ENCODE data around the gene GNB1L.

GNB1L gene

GRCh38 chr22:19775496-19776325, 79.0 kb downstream of the GNB1L start:
- DNase-seq (ENCODE audit: low read depth), result no peak

DNA sequence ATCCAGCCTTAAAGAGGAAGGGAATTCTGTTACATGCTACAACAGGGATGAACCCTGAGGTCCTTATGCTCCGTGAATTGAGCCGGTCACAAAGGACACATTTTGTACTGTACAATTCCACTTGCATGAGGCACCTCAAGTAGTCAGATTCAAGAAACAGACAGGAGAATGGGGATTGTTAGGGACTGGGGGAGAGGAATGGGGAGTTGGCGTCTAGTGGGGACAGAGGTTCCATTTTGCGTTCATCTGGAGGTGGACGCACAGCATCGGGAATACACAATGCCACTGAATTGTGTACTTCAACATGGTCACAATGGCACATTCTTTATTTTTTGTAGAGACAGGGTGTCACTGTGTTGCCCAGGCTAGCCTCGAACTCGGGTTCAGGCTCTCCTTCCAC, 80.0 kb downstream of the GNB1L start:
- DNase-seq (ENCODE audit: low read depth), result no peak

DNA sequence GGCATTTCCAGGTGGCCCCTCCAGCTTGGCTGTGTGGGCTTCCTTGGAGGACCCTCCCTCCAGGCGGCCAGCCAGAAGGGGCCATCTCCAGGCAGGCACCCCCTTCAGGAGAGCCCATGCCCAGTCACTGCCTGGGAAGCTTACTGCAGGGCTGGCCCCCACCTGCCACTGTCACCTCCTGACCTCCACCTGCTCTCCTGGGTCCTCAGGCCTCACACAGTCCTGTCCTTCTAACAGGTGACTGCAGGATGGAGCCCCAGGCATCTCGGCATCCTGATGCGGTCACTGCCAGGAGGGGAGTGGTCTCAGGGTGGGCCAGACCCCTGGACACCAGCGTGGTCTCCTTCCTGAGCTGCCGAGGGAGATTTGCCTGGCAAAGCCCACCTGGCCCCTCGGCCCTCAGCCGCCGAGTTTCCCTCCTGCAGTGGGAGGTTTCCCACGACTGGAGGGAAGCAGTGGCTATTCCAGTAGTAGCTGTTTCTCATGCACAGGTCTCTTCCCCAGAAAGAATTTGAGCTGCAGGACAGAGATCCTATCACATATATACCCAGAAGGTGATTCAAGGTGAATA, 81.1 kb downstream of the GNB1L start:
- DNase-seq (ENCODE audit: low read depth), result no peak

DNA sequence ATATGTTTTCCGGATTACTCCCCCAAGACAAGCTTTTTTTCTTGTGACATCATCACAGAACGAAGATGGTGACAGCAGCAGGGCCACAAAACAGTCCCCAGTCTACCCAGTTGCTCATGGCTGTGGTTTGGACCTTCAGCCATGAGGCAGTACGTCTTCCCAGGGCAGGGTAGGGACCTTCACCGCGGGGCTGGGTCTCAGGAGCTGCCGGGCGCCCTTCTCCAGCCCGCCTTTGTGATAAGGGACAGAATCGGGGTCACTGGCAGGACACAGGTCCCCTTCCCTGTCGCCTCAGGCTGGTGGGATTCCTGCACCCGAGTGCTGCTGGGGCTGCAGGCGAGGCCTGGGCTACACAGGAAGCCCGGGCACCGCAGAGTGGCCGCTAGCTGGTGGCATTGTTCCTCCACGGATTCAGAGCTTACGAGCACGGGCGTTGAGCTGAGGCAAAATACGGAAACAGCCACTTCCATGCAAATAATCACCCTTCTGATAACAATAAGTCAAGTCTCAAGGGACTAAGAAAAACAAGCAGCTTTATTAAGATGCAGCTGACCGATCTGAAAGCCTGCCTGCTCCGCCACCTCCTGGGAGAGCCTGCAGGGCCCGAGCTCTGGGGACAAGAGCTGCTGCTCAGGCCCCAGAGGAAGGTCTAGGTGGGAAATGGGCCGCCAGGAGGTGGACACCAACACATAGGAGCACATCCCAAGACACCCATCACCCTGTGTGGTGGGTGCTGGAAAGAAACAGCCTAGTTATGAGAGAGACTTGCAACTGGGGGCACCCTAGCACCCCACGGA, 81.8 kb downstream of the GNB1L start:
- no peak for DNase-seq (ENCODE audit: low read depth)

DNA sequence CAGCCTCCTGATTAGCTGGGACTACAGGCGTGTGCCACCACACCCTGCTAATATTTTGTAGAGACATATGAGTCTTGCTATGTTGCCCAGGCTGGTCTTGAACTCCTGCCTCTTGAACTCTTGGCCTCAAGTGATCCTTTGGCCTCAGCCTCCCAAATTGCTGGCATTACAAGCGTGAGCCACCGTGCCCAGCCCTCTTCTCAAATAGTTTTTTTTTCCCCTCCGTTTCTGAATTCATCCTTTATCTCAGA, 82.3 kb downstream of the GNB1L start:
- no peak for DNase-seq (ENCODE audit: low read depth)

DNA sequence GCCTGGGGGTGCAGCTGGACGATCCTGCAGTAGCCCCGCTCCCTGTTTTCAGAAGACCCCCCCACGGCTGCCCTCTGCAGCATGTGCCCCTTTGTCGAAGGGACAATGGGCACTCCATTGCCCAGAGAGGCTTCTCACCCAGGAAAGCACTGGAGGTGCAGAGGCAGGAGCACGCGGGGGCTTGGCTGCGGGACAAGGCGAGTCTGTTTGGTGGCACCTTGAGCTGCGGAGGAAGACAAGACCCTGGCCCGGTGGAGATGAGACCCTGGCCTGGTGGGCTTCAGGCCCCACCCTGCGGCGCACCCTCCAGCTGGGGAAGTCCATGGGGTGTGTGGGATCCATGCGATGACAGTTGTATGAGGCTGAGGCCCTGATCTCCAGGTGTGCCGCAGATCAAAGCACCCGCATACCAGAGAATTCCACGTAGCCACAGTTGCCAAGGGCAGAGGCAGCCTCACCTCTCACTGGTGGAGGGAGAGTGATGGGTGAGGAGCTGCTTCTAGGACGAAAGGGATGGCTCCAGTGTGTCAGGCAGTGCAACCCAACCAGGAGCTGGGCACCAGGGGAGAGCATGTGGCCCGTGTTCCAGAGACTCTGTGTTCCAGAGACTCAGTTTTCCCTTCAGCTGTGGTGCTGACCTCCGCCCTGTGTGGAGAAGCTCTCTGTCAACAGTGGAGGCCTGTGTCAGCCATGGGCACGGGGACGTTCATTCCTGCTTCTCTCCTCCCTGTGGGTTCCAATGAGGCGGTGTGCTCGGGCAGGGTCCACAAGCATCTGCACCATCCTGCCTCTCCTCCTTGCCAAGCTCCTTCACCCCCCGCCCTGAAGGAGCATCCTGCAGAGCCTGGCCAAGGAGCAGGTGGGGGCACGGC, 84.1 kb downstream of the GNB1L start:
- no peak for DNase-seq (ENCODE audit: low read depth)

DNA sequence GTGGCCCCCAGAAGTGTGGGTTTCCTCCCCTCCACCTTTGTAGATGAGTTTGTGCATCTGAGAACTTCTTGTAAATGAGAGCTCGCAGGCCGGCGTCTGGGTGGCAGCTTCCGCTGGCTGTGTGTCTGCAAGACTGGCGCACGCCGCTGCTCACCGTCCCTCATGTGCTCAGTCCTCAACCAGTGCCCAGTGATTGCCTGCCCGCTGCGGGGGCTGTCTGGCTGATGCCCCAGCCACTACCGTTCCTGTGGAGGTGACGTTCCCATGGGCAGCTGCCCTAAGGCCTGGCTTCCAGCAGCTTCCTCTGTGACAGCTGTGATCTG, 85.3 kb downstream of the GNB1L start:
- DNase-seq (ENCODE audit: low read depth), result no peak

DNA sequence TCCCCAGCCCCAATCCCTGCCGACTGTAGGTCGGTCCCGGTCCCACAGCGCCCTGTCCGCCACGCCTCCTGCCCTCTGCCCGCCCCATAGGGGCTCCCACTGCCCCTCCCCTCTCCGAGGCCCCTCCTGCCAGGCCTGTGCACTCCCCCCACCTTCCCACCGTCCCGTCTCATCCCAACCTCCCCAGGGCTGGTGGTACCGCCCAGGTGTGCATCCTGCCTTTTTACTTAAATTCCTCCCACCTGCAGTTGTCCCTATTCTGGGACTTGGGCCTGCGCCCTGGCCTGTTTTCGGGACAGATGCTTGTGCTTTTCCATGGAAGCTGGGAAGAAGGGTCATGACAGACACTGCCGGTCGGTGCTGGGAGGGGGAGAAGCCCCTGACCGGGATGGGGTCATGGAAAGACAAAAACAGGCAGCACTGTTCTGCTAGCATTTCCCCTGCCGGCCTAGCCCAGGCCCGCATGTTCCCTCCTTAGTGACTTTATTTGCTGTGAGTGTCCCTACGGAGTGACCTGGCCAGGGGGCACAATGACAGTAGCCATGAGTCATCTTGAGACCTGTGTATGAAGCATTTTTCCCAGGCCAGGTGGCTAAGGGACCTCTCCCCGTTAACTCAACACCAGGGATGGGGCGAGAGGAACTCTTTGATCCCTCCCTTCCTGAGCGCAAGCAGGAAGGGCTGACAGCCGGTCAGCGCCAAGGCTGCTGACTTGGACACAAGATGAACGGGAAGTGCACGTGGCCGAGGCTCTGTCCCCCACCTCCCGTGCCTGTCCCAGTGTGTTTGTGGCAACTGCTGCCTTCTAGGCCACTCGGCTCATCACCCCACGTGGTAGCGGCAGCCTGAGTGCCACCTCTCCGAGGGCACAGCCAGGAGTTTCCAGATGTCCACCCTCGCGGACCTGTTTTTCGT, 87.0 kb downstream of the GNB1L start:
- DNase-seq (ENCODE audit: low read depth), result no peak

GRCh38 chr22:19766511-19767426, 87.9 kb downstream of the GNB1L start:
- DNase-seq (ENCODE audit: low read depth), result peak; percentile 19

- DNase-seq (ENCODE audit: low read depth), result no peak
Measured at GRCh38 chr22:19766240-19766510, 88.5 kb downstream of the GNB1L start.

DNA sequence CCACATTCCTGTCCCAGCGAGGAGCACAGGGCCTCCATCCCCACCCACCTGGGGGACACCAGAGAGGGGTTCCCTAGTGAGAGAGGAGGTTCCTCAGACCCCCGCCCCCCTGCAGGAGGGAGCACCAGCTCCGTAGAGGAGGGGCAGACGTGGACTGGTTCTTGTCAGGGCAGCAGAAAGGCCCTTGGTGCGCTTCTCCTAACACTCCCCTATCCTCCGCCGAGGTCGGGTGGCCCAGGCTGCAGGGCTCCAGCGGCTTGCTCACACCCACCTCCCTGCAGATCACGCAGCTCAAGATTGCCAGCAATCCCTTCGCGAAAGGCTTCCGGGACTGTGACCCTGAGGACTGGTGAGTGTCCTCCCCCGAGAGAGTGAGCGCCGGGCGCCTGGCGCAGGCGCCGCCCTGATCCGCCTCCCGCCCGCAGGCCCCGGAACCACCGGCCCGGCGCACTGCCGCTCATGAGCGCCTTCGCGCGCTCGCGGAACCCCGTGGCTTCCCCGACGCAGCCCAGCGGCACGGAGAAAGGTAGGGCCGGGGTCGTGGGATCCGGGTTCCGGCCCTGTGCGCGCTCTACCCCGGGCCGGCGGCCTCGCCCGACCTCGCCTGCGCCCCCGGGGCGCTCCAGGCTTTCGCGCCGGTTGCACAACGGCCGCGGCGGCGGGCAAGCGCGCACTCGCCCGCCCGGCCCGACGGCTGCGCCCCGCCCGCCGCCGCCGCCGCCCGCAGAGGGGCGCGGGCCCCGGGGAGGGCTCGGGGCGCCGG, 89.0 kb downstream of the GNB1L start:
- no peak for DNase-seq (ENCODE audit: low read depth)

DNA sequence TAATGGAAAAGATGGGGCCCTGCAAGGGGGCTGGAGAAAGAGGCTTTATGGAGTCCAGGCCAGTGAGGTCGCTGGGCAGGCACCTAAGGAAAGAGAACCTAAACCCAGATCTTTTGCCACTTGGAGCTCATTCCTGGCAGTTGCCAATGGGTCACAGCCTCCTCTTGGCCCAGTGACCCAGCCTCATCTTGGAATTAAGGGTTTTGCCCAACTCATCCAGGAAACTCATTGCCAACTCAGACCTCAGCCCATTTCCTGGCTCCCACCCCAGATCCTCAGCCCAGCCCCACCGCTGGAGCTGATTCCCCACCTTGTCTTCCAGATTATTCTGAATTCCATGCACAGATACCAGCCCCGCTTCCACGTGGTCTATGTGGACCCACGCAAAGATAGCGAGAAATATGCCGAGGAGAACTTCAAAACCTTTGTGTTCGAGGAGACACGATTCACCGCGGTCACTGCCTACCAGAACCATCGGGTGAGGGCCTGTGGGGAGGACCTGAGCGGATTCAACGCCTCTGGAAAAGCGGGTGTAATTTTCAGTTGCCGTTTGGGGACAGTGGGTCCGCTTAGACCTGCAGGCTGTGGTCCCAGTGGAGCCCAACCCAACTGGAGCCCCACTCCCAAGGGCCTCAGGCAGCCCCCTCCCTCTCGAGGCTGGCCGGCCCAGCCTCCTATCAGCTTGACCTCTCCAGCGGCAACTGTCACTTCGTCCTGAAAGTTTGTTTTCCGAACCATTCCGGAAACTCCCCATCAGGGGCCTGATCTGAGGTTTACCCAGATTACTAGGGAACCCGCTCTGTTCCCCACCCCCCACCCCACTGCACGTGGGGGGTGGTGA, 89.8 kb downstream of the GNB1L start:
- DNase-seq (ENCODE audit: low read depth), result no peak

DNA sequence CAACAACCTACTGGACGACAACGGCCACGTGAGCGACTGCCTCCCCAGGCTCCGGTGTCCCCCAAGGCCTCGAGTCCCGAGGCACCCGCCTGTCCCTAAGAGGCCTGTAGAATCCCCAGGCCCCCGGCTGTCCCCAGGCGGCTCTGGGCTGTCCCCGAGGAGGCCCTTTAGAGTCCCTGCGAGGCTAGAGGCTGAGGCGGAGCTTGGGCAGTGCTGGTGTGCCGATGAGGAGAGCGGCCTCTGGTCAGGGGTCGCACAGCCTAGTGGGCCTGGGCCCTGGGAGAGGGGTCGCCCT, 90.4 kb downstream of the GNB1L start:
- DNase-seq (ENCODE audit: low read depth), result no peak

- DNase-seq (ENCODE audit: low read depth), result no peak
Measured at GRCh38 chr22:19763458-19764298, 91.0 kb downstream of the GNB1L start.

DNA sequence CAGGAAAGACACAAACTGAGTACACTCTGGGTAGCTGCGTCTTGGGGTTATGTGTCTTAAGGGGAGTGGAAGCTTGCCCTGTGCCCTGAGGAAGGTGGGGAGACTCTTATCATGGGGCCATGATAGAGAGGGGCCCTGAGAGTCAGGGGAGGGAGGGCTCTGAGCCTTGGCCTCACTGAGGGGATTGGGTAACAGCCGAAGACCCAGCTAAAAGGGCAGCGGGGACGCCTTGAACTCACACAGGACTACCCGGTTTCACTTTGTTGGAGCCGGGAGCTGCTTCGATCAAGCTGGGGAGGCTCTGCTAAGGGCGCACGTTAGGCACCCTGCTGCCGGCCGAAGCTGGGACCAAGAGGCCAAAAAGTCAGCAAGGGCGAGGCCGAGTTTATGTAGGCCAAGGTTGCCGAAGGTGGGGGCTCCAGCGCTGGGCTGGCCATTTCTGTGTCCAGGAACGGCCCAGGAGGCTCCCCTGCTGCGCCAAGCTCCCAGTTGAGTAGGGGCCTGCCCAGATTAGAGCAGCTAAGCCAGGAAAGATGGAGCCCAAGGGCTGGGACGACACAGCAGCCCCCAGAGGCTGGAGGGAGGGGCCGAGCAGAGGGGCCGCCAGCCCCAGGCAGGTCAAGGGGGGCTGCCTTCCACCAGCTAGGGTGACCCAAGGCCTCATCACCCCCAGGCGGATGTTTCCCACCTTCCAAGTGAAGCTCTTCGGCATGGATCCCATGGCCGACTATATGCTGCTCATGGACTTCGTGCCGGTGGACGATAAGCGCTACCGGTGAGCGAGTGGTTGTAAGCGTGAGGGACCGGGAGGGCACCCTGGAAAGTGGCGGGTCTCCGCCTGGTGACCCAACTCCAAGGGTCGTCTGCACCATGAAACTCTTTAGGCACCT, 91.9 kb downstream of the GNB1L start:
- no peak for DNase-seq (ENCODE audit: low read depth)

DNA sequence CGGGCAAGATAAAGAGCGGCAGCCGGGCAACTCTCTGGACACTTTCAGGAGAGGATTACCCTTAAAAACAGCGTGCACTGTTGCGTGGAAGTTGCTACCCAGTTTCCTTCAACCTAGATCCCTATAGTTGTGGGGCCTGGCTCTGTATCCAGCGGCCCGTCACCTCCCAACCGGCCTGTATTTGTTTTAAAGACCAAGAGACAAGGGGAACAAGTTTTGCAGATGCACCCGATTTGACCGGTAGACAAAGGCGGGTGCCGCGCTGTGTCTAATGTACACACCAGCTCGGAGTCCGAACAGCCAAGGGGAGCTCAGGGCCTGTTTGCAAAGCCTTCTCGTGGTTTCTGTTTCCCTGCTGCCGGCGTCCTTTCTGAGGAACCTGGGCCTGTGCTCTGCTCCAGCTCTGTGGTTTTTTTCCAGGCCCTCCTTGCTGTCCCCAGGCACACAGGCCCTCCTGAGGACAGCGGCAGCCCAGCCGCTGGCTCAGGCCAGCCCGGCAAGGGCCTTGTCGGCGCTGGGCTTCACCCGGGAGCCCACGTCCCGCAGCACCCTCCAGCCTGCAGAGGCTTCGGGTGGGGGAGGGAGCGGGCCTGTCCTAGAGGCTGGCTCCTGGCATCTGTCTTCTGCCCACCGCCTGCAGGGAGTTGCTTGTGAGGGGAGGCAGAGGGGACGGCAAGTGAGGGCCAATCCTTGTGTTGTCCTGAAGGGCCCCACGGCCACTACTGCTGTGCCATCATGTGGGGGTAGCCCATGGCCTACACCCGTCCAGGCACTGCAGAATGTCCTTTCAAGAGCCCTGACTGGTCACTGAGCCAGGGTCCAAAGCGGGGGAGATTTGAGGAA, 92.7 kb downstream of the GNB1L start:
- DNase-seq (ENCODE audit: low read depth), result no peak
